HG03139 (cell line): Measurements from ENCODE around the gene POLR3GL.

ENCODE experiments used
- ATAC-seq: cut with Tn5 transposase; IDR thresholded peaks from one replicate; pipeline ENCODE4 v1.9.1; 2021; ENCODE audit not compliant: unreplicated experiment

The POLR3GL gene

DNA sequence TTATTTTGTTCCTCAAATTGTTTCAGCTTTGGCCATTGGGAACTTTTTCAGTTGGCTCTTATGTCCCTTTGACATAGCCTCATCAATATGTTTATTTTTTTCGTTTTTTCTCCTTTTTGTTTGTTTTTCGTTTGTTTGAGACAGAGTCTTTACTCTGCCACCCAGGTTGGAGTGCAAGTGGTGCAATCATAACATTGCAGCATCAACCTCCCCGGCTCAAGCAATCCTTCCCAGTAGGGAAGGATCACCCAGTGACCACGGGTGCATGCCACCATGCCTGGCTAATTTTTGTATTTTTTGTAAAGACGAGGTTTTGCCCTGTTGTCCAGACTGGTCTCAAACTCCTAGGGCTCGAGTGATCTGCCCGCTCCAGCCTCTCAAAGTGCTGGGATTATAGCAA lies 8.1 kb downstream of the POLR3GL start:
- ATAC-seq, result no peak

DNA sequence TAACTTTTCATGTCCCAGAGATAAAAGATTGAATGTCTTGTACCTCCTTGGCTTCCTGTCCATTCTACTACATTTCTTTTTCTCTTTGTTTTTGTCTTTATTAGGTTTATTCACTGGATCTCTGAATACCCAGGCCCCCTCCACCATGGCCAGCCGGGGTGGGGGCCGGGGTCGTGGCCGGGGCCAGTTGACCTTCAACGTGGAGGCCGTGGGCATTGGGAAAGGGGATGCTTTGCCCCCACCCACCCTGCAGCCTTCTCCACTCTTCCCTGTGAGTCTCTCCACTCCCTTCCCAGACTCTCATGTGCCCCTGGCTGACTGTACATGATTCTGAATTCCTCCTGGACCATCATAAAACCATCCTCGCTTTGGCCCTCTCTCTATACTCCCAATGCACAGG lies 10.2 kb downstream of the POLR3GL start:
- no peak for ATAC-seq

DNA sequence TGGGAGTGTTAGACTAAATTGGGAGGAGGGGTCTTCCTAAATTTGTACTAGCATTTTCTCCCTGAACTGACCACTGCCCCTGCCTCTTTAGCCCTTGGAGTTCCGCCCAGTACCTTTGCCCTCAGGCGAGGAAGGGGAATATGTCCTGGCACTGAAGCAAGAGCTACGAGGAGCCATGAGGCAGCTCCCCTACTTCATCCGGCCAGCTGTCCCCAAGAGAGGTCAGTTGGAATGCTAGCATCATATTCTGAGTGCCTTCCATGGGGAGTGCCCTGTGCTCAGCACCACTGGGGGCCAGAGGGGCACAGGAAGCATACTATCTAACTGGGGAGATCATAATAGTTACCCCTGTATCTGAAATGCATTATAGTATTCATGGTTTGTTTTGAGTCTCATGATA lies 10.7 kb downstream of the POLR3GL start:
- no peak for ATAC-seq

DNA sequence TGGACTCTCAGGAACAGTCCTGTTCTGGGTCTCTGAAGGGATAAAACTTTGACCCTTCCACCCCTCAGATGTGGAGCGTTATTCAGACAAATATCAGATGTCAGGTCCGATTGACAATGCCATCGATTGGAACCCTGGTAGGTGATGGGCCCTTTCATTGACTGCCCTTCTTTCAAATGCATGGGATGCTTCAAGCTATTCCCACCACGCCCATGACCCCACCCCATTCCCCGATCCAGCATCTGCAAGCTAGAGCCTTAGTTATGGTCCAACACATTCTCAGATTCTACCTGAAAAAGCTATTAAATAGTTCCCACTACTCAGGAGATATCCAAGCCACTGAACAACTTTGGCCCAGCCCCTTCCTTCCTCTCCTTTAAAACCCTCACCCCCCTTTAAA lies 12.5 kb downstream of the POLR3GL start:
- ATAC-seq, result no peak

DNA sequence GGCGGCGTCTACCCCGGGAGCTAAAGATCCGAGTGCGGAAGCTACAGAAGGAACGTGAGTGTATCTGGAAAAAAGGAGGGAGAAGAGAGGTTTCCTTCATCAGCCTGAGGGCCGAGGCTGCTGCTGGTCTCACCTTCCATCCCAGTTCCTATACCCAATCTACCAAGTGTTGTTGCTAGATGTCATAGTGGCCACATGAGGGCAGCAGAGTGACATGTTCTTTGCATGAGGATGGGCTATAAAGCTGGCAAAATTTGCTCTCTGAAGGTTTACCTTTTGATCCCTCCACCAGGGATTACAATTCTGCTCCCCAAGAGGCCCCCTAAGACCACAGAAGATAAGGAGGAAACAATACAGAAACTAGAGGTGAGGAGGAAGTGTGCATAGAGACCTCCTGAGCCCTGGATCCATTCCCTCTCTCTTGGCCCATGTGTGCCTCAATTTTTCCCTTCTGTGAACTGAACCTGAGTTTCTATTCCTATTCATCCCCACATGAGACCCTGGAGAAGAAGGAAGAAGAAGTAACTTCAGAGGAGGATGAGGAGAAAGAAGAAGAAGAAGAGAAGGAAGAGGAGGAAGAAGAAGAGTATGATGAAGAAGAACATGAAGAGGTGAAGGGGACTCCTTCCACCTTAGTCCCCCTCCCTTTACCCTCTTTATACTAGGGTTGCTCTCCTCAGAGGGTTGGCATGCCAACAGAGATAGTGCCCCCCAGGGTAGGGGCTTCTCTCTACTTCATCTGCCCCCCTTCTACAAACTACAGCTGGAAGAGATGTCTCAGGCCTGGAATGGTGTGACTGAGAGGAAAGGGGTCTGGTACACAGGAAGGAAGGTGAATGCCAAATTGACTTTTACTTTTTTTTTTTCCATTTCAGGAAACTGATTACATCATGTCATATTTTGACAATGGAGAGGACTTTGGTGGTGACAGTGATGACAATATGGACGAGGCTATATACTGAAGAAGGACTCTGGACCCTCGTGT lies 13.3 kb downstream of the POLR3GL start:
- no peak for ATAC-seq

DNA sequence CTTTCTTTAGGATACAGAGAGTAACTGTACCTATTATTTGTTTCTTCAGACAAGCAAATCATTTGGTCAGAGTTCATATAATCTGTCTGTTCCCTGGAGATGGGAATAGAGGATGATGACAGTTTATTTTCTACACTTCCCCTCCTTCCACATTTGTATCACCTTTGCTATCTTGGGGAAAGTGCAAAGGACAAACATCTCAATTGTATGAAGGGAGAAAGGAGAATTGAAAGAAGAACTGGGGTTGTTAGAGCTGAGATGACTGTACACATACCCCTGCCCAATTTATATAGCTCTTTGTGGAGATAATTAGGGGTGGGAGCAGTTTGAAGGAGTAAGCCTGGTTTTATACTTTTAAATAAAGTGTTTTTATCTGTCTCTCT lies 14.0 kb downstream of the POLR3GL start:
- no peak for ATAC-seq

DNA sequence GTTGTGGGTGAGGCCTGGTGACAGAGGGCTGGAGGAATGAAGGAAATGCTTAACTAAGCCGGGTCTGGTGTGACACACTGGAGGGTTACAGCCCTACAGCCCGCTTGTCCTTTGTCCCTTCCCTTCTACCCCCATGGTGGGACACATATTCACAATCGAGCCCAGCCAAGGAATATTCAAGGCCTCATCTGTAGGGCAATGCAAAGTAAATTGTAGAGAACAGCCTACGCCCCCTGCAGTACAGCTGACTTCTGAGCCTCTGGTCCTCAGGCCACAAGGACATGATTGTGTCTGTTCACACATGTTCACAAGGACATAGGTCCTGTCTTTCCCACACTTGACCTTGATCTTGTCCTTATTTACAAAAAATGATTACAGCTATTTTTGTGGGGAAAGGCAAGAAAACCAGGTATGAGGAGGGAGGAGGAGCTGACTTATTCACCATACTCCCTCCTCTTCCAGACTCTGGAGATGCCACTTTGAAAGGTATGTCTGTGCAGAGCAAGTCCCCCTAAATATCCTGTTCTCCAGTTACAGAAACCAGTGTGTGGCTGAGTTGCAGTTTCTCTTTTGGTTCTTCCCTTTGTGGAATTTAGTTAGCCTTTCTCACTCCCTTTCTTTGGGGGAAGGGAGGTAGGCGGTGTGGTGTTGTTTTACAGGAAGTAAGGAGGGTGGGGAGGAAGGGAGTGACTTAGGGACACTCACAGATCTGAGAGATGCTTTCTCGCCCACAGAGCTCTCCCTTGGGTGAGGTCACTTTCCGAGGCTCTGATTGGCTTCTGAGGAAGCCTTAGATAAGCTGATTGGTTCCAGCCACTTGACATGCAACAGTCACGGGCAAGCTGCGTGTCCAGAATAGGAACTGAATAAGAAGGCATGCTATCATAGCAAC lies 14.6 kb downstream of the POLR3GL start:
- peak; percentile 90 for ATAC-seq

DNA sequence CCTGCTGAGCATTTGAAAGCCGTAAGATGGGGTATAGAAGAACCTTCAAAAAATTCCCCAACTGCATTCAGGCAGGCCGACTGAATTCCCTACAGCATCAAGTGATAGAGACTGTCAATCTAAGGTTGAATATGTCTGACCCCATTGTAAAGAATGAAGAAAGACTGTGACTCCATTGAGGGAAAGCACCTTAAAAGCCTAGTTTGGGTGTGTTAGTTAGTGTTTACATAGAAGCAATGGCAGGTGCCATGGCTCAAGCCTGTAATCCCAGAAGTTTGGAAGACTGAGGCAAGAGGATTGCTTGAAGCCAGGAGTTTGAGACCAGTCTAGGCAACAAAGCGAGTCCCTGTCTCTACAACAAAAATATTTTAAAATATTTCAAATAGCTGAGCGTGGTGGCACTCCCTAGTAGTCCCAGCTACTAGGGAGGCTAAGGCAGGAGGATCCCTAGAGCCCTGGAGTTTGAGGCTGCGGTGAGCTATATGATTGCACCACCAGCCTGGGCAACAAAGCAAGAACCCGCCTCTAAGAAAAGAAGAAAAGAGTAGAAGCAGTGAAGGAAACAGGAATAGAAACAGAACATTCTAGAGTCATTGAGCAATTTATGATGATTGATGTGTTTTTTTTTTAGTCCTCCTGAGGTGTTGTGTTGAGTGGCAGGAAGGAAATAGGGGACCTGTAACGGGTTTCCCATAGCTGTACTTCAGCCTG lies 15.4 kb downstream of the POLR3GL start:
- peak; percentile 0 for ATAC-seq

DNA sequence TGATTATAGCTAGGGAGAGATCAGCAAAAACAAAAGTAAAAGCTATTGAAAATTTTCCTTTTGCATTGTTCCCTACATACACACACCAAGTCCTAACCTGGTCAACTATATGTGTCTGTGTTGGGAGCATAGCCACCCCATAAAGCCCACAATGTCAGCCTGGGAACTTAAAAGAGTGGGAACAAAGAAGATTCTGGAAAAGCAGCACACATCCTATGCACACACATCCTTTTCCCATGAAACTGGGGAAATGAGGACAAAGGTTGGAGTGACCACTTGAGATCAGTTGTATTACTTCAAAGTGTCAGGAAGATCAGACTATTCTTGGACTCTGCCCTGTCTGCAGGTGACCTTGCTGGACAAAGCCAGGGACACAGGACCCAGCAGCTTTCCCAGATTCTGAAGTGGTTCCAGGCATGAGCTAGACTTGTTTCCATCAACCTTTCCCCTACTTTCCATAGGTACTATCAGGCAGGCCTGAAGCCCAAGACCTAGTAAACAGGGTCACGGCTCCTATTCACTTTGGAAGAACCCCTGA lies 16.0 kb downstream of the POLR3GL start:
- ATAC-seq, result no peak

DNA sequence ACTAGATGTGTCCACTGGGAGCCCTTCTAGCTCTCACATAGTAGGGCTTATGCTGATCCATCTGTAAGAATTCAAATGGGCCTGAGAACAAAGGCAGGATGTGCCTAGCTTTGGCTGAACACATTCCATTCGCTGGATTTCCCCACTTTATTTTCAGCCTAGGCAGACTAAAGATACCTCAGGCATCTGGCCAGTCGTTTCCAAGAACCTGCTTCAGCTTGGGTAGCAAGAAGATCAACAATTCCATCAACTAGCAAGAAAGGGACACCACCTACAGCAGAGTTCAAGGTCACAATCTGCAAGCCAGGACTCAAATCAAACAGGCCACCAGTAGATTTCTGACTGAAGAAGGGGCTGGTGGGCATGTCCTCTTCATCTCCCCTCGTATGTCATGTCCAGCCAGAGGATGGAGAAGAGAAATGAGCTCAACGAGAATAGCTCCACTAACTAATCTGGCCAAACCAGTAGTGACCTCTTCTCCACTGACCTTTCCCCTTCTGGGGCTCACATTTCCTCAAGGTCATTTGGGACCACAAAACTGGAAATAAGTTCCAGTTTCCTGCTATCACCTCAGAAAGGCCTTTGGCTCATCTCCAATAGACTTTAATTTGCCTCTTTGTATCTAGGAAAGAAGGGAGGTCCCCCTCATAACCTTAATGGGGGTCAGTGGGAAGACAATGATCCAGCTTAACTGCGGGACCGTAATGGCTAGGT lies 17.7 kb downstream of the POLR3GL start:
- ATAC-seq, result no peak

DNA sequence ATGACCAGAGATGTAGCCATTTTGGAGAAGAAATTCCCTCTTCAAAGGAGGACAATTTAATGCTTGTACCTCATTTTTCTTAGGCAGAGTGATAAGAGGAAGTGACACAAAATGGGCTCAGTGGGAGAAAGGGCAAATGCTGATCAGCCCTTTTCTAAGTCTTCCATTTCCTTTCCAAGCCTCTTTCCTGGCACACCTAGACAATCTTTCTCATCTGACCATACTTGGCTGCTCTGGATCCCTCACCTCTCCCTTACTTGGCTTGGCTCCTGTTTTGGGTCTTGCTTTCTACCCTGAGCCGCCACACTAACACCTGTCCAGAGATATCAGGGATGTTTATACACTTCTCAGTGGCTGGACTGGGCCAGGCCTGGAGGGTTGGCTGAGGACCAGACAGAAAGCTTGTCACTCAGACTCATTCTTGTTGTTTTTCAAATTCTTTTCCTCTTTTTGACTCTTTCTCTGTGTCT lies 18.8 kb downstream of the POLR3GL start:
- no peak for ATAC-seq

DNA sequence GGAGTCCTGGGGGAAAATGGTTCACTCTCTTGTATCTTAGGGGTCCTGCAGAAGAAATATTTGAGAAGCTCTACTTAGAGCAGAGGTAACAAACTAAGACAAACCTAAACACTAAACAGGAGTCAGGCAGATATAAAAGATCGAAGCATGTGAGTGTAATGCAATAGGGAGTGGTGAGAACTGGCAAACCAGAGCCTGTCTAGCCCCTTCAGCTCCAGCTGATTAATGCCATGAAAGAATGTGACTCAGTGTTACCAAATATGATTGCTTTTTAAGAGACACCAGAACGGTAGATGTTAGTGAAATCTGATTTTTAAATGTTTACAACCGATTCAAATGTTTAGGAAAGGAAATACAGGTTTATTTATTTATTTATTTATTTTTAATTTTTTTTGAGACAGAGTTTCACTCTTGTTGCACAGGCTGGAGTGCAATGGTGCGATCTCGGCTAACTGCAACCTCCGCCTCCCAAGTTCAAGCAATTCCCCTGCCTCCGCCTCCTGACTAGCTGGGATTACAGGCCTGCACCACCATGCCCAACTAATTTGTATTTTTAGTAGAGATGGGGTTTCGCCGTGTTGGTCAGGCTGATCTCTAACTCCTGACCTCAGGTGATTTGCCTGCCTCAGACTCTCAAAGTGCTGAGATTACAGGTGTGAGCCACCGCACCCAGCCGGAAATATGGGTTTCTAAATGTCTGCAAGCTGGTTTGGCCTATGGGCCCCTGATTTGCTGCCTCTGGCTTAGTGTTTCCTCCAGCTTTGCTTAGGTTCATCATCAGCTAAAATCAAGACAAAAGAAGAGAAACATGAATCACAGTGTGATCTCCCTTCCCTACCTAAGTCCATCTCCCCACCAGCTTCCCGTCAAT lies 19.7 kb downstream of the POLR3GL start:
- no peak for ATAC-seq

DNA sequence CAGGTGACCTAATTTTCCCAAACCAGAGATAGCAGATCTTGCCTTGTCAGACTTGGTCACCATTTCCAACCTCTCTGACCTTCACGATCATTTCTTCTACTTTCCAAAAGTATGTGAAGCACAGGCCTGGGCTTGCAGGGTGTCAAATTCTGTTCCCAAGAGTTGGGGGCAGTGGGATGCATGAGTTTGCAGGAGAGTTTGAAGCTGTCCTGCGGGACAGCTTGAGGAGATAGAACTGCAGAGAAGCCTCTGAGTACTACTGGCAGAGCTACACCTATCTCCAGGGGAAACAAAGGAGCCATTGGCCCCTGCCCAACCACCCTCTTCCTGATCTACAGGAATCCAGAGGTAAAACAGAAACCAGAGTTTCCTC lies 20.6 kb downstream of the POLR3GL start:
- ATAC-seq, result no peak

DNA sequence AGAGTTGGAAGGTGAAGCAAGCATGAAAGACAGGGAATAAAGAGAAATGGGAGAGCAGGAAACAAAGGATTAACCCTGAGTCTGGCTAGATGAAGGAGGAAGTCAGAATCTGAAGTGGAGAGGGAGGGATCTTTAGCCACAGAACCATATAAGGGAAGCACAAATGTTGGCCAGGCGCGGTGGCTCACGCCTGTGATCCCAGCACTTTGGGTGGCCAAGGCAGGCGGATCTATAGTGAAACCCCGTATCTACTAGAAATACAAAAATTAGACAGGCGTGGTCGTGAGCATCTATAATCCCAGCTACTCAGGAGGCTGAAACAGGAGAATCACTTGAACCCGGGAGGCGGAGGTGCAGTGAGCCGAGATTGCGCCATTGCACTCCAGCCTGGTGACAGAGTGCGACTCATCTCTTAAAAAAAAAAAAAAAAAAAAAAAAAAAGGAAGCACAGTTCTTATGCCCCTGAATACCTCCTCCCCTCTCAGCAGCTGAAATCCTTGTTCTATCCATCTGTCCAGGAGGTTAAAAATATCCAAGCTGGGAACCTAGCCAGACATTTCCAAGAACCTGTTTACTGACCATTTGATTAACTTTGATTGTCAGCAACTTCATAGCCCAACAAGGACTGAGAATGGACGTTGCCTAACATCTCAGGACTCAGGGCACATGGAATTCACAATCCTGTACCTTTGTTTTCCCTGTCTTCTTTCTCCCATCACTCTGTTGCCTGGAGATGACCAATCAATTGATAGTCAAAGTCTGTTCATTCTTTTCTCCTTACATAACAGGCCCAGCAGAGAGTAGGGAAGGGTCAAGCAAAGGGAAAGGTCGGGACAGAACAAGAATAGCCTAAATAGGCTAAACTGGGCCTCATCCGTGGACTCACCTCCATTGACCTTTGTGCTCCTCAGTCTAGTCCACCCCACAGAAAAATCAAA lies 21.3 kb downstream of the POLR3GL start:
- ATAC-seq, result no peak

DNA sequence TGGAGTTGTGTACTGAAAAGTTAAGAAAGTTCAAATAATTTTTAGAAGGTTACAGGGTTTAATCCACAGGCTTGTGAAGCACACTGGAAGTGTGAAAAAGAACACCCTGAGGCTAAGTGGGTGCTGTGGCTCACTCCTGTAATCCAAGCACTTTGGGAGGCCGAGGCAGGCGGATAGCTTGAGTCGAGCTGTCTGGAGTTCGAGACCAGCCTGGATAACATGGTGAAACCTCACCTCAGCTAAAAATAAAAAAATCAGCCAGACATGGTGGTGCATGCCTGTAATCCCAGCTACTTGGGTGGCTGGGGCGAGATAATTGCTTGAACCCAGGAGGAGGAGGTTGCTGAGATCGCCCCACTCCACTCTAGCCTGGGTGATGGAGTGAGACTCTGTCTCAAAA lies 22.1 kb downstream of the POLR3GL start:
- no peak for ATAC-seq

DNA sequence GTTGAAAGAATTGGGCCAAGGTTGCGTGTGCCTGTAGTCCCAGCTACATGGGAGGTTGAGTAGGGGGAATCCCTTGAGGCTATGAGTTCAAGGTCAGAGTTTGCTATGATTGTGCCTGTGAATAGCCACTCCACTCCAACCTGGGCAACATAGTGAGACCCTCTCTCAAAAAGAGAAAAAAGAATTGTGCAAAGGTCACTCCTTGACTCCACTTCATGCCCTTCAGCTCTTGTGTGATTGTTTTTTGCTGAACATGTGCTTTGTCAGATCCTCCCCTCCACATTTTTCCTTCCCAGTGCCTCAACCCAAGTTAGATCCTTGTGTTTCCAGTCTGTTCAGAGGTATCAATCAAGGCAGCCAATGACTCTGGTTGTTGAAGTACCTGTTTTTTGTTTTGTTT lies 23.4 kb downstream of the POLR3GL start:
- ATAC-seq, result no peak

DNA sequence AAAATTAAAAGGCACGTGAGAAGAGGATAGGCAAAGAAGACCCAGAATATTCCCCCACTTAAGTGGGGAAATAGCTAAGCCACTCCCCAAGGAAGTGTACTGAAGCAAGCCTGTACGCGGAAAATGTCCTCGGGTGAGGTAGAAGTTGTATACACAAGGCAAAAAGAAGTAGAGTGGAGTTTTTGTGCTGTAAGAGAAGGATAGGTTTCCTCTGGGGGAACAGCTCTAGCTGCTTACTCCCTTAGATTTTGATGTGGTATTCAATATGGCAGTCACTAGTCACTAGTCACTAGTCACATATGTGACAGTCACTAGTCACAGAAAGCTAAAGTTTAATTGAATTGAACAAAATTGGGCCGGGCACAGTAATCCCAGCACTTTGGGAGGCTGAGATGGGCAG lies 24.3 kb downstream of the POLR3GL start:
- ATAC-seq, result no peak

DNA sequence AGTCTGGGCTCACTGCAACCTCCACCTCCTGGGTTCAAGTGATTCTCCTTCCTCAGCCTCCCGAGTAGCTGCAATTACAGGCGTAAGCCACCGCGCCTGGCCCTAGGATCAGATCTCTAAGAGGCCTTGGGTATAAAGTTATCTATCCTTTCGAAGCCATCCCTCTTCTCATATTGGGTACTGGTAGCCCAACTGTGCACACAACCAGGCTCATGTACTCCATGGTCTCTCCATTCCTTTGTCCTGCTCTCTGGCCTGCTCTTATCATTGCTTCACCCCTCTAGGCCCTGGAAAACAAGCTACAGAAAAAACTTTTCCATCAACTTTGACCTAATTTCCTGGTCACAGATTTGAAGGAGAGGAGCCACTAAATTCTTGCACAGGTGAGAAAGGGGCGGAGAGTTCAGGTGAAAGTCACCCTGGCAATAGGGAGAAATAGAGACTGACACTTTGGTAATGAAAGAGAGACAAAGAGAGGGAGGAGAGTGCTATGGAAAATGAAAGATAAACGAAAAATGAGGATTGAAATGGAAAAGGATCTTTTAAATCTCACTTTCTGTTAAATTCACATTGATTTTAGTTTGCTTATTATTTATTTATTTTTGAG lies 25.9 kb downstream of the POLR3GL start:
- ATAC-seq, result no peak
